GM21447 (cell line): ENCODE results near the gene ARX.

Experiments used
- ATAC-seq: cut with Tn5 transposase; IDR thresholded peaks from one replicate; pipeline ENCODE4 v1.9.1; 2021; ENCODE audit not compliant: unreplicated experiment

The ARX gene

GRCh38 chrX:25015486-25016360 is at the start of gene ARX:
TSS of gene ARX (minus strand) at chrX:25015965. CDS start at chrX:25015737, 228 bp downstream.
- no peak for ATAC-seq

GRCh38 chrX:25059273-25059672 is 43.5 kb upstream of the ARX start:
- ATAC-seq: no peak

- ATAC-seq: no peak
Observed at GRCh38 chrX:25052798-25053534, 37.2 kb upstream of the ARX start.

GRCh38 chrX:25049971-25050370 is 34.2 kb upstream of the ARX start:
- ATAC-seq: no peak

- ATAC-seq: no peak
Observed at GRCh38 chrX:25049357-25049756, 33.6 kb upstream of the ARX start.

GRCh38 chrX:25048178-25048577 is 32.4 kb upstream of the ARX start:
- no peak for ATAC-seq

GRCh38 chrX:25043192-25043591 is 27.4 kb upstream of the ARX start:
- ATAC-seq: no peak

GRCh38 chrX:25039036-25039435 is 23.3 kb upstream of the ARX start:
- no peak for ATAC-seq

GRCh38 chrX:25034889-25035288 is 19.1 kb upstream of the ARX start:
- no peak for ATAC-seq

- no peak for ATAC-seq
Observed at GRCh38 chrX:25029288-25029825, 13.6 kb upstream of the ARX start.

- ATAC-seq: no peak
Observed at GRCh38 chrX:25028726-25029125, 13.0 kb upstream of the ARX start.

GRCh38 chrX:25026576-25026975 is 10.8 kb upstream of the ARX start:
- no peak for ATAC-seq

GRCh38 chrX:25025615-25026014 is 9.8 kb upstream of the ARX start:
- no peak for ATAC-seq

- no peak for ATAC-seq
Observed at GRCh38 chrX:25023908-25024307, 8.1 kb upstream of the ARX start.

GRCh38 chrX:25022499-25023325 is 6.9 kb upstream of the ARX start:
- no peak for ATAC-seq

- ATAC-seq: no peak
Observed at GRCh38 chrX:25020905-25021449, 5.2 kb upstream of the ARX start.

- ATAC-seq: no peak
Observed at GRCh38 chrX:25020391-25020904, 4.7 kb upstream of the ARX start.

- no peak for ATAC-seq
Observed at GRCh38 chrX:25019707-25020390, 4.1 kb upstream of the ARX start.

GRCh38 chrX:25018682-25019081 is 2.9 kb upstream of the ARX start:
- no peak for ATAC-seq

GRCh38 chrX:25017667-25018247 is 2.0 kb upstream of the ARX start:
- ATAC-seq: no peak
